ENCODE measurements around the gene ASB3.
"Not testable (repeated sequence)": the region's sequence is repeated elsewhere in the genome, so short reads cannot be mapped to it uniquely, and the experiment has no call there.

ASB3 gene

GRCh38 chr2:53729143-53729762 is 57.5 kb downstream of the ASB3 start:
- DNase-seq (ENCODE audit: low read depth) = no peak

- DNase-seq (ENCODE audit: low read depth) = no peak
Observed at GRCh38 chr2:53727921-53728320, 58.8 kb downstream of the ASB3 start.

GRCh38 chr2:53725662-53726061 is 61.1 kb downstream of the ASB3 start:
- no peak for DNase-seq (ENCODE audit: low read depth)

GRCh38 chr2:53724536-53724935 is 62.2 kb downstream of the ASB3 start:
- no peak for DNase-seq (ENCODE audit: low read depth)

- not testable (repeated sequence) for DNase-seq (ENCODE audit: low read depth)
Observed at GRCh38 chr2:53720944-53721343, 65.8 kb downstream of the ASB3 start.

GRCh38 chr2:53715568-53715967 is 71.2 kb downstream of the ASB3 start:
- DNase-seq (ENCODE audit: low read depth) = no peak

GRCh38 chr2:53711271-53711780 is 75.4 kb downstream of the ASB3 start:
- DNase-seq (ENCODE audit: low read depth) = no peak

- no peak for DNase-seq (ENCODE audit: low read depth)
Observed at GRCh38 chr2:53708988-53709387, 77.8 kb downstream of the ASB3 start.

- DNase-seq (ENCODE audit: low read depth) = no peak
Observed at GRCh38 chr2:53701221-53701620, 85.5 kb downstream of the ASB3 start.

- DNase-seq (ENCODE audit: low read depth) = no peak
Observed at GRCh38 chr2:53697686-53698085, 89.1 kb downstream of the ASB3 start.

- DNase-seq (ENCODE audit: low read depth) = no peak
Observed at GRCh38 chr2:53697092-53697491, 89.7 kb downstream of the ASB3 start.

GRCh38 chr2:53695575-53695974 is 91.2 kb downstream of the ASB3 start:
- no peak for DNase-seq (ENCODE audit: low read depth)

- no peak for DNase-seq (ENCODE audit: low read depth)
Observed at GRCh38 chr2:53694096-53694771, 92.5 kb downstream of the ASB3 start.

- no peak for DNase-seq (ENCODE audit: low read depth)
Observed at GRCh38 chr2:53690876-53691275, 95.9 kb downstream of the ASB3 start.

- no peak for DNase-seq (ENCODE audit: low read depth)
Observed at GRCh38 chr2:53672881-53673522, 113.8 kb downstream of the ASB3 start.

- DNase-seq (ENCODE audit: low read depth) = no peak
Observed at GRCh38 chr2:53670331-53670730, 116.4 kb downstream of the ASB3 start.

- DNase-seq (ENCODE audit: low read depth) = no peak
Observed at GRCh38 chr2:53668624-53669026, 118.1 kb downstream of the ASB3 start.

GRCh38 chr2:53667130-53667529 is 119.6 kb downstream of the ASB3 start:
- DNase-seq (ENCODE audit: low read depth) = not testable (repeated sequence)

GRCh38 chr2:53660886-53661285 is 125.9 kb downstream of the ASB3 start:
- no peak for DNase-seq (ENCODE audit: low read depth)

- DNase-seq (ENCODE audit: low read depth) = not testable (repeated sequence)
Observed at GRCh38 chr2:53658474-53658873, 128.3 kb downstream of the ASB3 start.

- no peak for DNase-seq (ENCODE audit: low read depth)
Observed at GRCh38 chr2:53655256-53655655, 131.5 kb downstream of the ASB3 start.

GRCh38 chr2:53654396-53654795 is 132.4 kb downstream of the ASB3 start:
- DNase-seq (ENCODE audit: low read depth) = no peak

- DNase-seq (ENCODE audit: low read depth) = no peak
Observed at GRCh38 chr2:53652131-53652530, 134.6 kb downstream of the ASB3 start.
